PC-3 (cell line): ENCODE measurements around the gene NTM. TPM values are rescaled to one million over a fixed set of nuclear protein-coding genes. Genes with fewer than 3 reads are reported as not detected.

Source experiments
- ATAC-seq: fragments of 200-7000 bp; cut with Tn5 transposase; 2 replicates; pipeline ENCODE4 v1.9.1; 2020; ENCODE audit warnings: mild to moderate bottlenecking, moderate library complexity
- BruUV-seq: library from RNA; stranded (reverse); fragments of 400-500 nt; replicated peaks from 2 replicates; lab custom pipeline; 2021; lab: Mats Ljungman, UMichigan
- CTCF ChIA-PET: fragments of 300-600 bp; sonication (Branson Sonifier 250); formaldehyde crosslinking; loops from one replicate; lab custom pipeline; 2022; ENCODE audit warnings: antibody characterized with exemption; lab: Charles Lee
- POLR2A ChIA-PET: fragments of 300-600 bp; sonication (Branson Sonifier 250); formaldehyde crosslinking; loops from one replicate; lab custom pipeline; 2022; ENCODE audit warnings: antibody characterized with exemption; ENCODE audit not compliant: unreplicated experiment; lab: Charles Lee
- DNase-seq: peaks from one replicate; pipeline ENCODE4 v3.0.0-alpha.2; 2015
- H2AFZ ChIP-seq: fragments of 300-600 bp; sonication (generic); 2 replicates; pipeline ENCODE4 v1.6.0; 2016; ENCODE audit warnings: antibody characterized with exemption, low read length
- H3F3A ChIP-seq: fragments of 300-600 bp; sonication (generic); one replicate; pipeline ENCODE4 v1.6.0; 2017; ENCODE audit warnings: antibody characterized with exemption, low read length, control low read depth, mild to moderate bottlenecking; ENCODE audit not compliant: unreplicated experiment
- H3K27ac ChIP-seq: fragments of 300-600 bp; sonication (generic); 2 replicates; pipeline ENCODE4 v1.5.1; 2016; ENCODE audit warnings: mild to moderate bottlenecking, low read length
- H3K27me3 ChIP-seq: fragments of 300-600 bp; sonication (generic); 2 replicates; pipeline ENCODE4 v1.6.1; 2016; ENCODE audit warnings: low read length, mixed read lengths
- H3K36me3 ChIP-seq: fragments of 300-600 bp; sonication (generic); 2 replicates; pipeline ENCODE4 v1.6.1; 2016; ENCODE audit warnings: low read depth, mixed run types, low read length, mixed read lengths
- H3K4me1 ChIP-seq: fragments of 300-600 bp; sonication (generic); 2 replicates; pipeline ENCODE4 v1.5.1; 2016; ENCODE audit warnings: low read length; ENCODE audit not compliant: insufficient read depth
- H3K4me2 ChIP-seq: fragments of 300-600 bp; sonication (generic); 2 replicates; pipeline ENCODE4 v1.6.0; 2016; ENCODE audit warnings: low read length
- H3K4me3 ChIP-seq: fragments of 300-600 bp; sonication (generic); 2 replicates; pipeline ENCODE4 v1.5.1; 2016; ENCODE audit warnings: mild to moderate bottlenecking, low read length, mixed read lengths
- H3K79me2 ChIP-seq: fragments of 300-600 bp; sonication (generic); 2 replicates; pipeline ENCODE4 v1.6.1; 2017; ENCODE audit warnings: low read length, mixed read lengths
- H3K9ac ChIP-seq: fragments of 300-600 bp; sonication (generic); 2 replicates; pipeline ENCODE4 v1.6.0; 2016; ENCODE audit warnings: mild to moderate bottlenecking, low read length
- H3K9me2 ChIP-seq: fragments of 300-600 bp; sonication (generic); replicated peaks from 2 replicates; pipeline ENCODE4 v1.6.1; 2016; ENCODE audit warnings: mixed run types, low read length, mixed read lengths
- H3K9me3 ChIP-seq: fragments of 300-600 bp; sonication (generic); 2 replicates; pipeline ENCODE4 v1.6.1; 2016; ENCODE audit warnings: low read length, mixed read lengths
- H4K20me1 ChIP-seq: fragments of 300-600 bp; sonication (generic); 2 replicates; pipeline ENCODE4 v1.6.1; 2016; ENCODE audit warnings: low read length, mixed read lengths
- EZH2 ChIP-seq: fragments of 300-600 bp; sonication (generic); IDR thresholded peaks from one replicate; pipeline ENCODE4 v1.6.1; 2017; ENCODE audit warnings: antibody characterized with exemption, mild to moderate bottlenecking, low read length; ENCODE audit not compliant: unreplicated experiment
- EZH2phosphoT487 ChIP-seq: fragments of 300-600 bp; sonication (generic); IDR thresholded peaks from 2 replicates; pipeline ENCODE4 v1.6.1; 2018; ENCODE audit warnings: mild to moderate bottlenecking, antibody characterized with exemption, low read length, borderline replicate concordance
- intact Hi-C: fragments of 100-400 bp; cut with micrococcal nuclease; formaldehyde crosslinking; loops from 2 replicates; pipeline ENCODE4 v1.9.0; 2023
- total RNA-seq: library from RNA; depleted of rRNA; stranded (reverse); fragments of >200 nt; gene quantifications from 2 replicates; pipeline ENCODE4 v1.2.3, GENCODE V29; 2014
- TF ChIP-seq, protein P1 (sequence below): fragments of 300-600 bp; sonication (generic); conservative IDR thresholded peaks from 2 replicates; pipeline ENCODE4 v1.5.1; 2017; ENCODE audit warnings: antibody characterized with exemption, low read depth, mild to moderate bottlenecking, low read length

NTM gene
- total RNA-seq, 1 experiment from 2014 or later: not detected

- no peaks in the 10 kb centered on the region for H3K79me2 ChIP-seq
- no peak for TF ChIP-seq EZH2
- TF ChIP-seq EZH2phosphoT487: no peak
- TF ChIP-seq, protein P1, sequence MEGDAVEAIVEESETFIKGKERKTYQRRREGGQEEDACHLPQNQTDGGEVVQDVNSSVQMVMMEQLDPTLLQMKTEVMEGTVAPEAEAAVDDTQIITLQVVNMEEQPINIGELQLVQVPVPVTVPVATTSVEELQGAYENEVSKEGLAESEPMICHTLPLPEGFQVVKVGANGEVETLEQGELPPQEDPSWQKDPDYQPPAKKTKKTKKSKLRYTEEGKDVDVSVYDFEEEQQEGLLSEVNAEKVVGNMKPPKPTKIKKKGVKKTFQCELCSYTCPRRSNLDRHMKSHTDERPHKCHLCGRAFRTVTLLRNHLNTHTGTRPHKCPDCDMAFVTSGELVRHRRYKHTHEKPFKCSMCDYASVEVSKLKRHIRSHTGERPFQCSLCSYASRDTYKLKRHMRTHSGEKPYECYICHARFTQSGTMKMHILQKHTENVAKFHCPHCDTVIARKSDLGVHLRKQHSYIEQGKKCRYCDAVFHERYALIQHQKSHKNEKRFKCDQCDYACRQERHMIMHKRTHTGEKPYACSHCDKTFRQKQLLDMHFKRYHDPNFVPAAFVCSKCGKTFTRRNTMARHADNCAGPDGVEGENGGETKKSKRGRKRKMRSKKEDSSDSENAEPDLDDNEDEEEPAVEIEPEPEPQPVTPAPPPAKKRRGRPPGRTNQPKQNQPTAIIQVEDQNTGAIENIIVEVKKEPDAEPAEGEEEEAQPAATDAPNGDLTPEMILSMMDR: no peak
- no peak overlapping the region for H3K27ac ChIP-seq
- ChIA-PET POLR2A (no interaction called here), CTCF (interaction anchor here (0.6 kb wide), 1 partner anchor 179 kb away, joined by 3 read pairs; no protein-coding TSS in a partner anchor)
- no peaks in the 10 kb centered on the region for H3K36me3 ChIP-seq
- H3K4me3 ChIP-seq: no peak overlapping the region
- peak; percentile 27 for DNase-seq
- no peaks in the 10 kb centered on the region for H3K4me1 ChIP-seq
- BruUV-seq: no TSS peak
- no peak overlapping the region for H3K4me2 ChIP-seq
- intact Hi-C loops: no loop called here
- H2AFZ ChIP-seq: no peak overlapping the region
- no peak for ATAC-seq
- no peaks in the 10 kb centered on the region for H4K20me1 ChIP-seq
- no peak overlapping the region for H3K9ac ChIP-seq
- no peaks in the 10 kb centered on the region for H3K9me2 ChIP-seq
- H3K9me3 ChIP-seq: no peaks in the 10 kb centered on the region
- H3F3A ChIP-seq: no peaks in the 10 kb centered on the region
- 0 out of 2 replicates have a peak, but pooled peaks cover 3% of the 10 kb centered on the region for H3K27me3 ChIP-seq
These were observed 378.7 kb downstream of the NTM start for GRCh38 chr11:131749101-131749500.

DNA sequence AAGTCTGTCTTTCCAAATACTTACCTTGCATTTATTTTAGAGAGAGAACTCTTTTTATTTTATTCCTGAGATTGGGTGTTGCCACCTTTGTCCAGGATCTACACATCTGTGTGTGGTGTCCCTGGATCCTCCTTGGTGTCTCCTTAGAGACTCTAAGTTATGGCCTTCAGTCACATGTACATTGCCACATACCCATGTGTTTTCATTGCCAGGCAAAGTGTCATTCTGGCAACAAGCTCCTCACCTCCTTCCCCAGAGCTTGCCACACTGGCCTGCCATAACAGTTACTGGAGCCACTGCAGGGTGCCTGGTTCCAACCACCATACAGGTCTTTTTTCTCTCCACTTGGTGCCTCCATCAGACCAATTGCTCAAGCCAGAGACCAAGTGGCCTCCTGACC, 379.7 kb downstream of the NTM start:
- Histone ChIP-seq H3K9ac (no peak overlapping the region), H3K79me2 (no peaks in the 10 kb centered on the region), H4K20me1 (no peaks in the 10 kb centered on the region), H2AFZ (no peak overlapping the region), H3K9me3 (no peaks in the 10 kb centered on the region), H3K9me2 (no peaks in the 10 kb centered on the region), H3K27me3 (0 out of 2 replicates have a peak, but pooled peaks cover 3% of the 10 kb centered on the region), H3K27ac (no peak overlapping the region), H3F3A (no peaks in the 10 kb centered on the region), H3K4me2 (no peak overlapping the region), H3K4me1 (no peaks in the 10 kb centered on the region), H3K36me3 (no peaks in the 10 kb centered on the region), H3K4me3 (no peak overlapping the region)
- CTCF ChIA-PET: no interaction called here
- TF ChIP-seq EZH2phosphoT487: no peak
- TF ChIP-seq EZH2: no peak
- TF ChIP-seq, protein P1: no peak
- ATAC-seq (no peak), DNase-seq (no peak)
- POLR2A ChIA-PET: no interaction called here
- BruUV-seq: no TSS peak
- intact Hi-C loops: no loop called here

DNA sequence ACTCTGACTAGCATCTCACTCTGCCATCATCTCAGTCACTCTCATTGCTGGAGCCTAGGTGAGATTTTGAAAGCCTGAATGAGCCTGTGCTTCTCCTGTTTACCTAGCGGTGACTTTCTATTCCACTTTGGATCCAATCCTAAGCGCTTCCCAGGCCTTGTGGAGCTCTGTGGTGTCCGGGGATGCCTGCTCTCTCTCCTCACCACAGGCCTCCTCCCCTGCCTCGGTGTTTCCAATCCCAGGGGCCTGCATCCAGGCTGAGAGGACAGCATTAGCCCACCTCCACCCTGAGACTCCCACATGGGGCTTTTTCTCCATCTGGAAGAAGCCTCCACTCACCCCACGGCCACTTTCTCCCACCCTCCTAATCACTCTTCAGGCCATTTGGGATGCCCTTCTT, 380.3 kb downstream of the NTM start:
- no peak overlapping the region for H3K27ac ChIP-seq
- intact Hi-C loops: no loop called here
- H3K4me3 ChIP-seq: no peak overlapping the region
- no peaks in the 10 kb centered on the region for H3K9me2 ChIP-seq
- no peaks in the 10 kb centered on the region for H3K36me3 ChIP-seq
- no peaks in the 10 kb centered on the region for H3K4me1 ChIP-seq
- no peaks in the 10 kb centered on the region for H3K9me3 ChIP-seq
- H2AFZ ChIP-seq: no peak overlapping the region
- no peak overlapping the region for H3K9ac ChIP-seq
- ChIA-PET POLR2A (no interaction called here), CTCF (no interaction called here)
- H3F3A ChIP-seq: no peaks in the 10 kb centered on the region
- BruUV-seq: no TSS peak
- ATAC-seq (no peak), DNase-seq (no peak)
- H4K20me1 ChIP-seq: no peaks in the 10 kb centered on the region
- H3K4me2 ChIP-seq: no peak overlapping the region
- no peaks in the 10 kb centered on the region for H3K79me2 ChIP-seq
- H3K27me3 ChIP-seq: 0 out of 2 replicates have a peak, but pooled peaks cover 3% of the 10 kb centered on the region
- TF ChIP-seq EZH2 (no peak), EZH2phosphoT487 (no peak)
- TF ChIP-seq, protein P1: no peak
